GM23248 (cell line): Measurements from ENCODE around the gene SLC25A29.

Experiments used
- EZH2 ChIP-seq: fragments of 200-600 bp; sonication (generic); IDR thresholded peaks from 2 replicates; pipeline ENCODE4 v1.6.1; 2018; ENCODE audit warnings: antibody characterized with exemption, mild to moderate bottlenecking; ENCODE audit not compliant: insufficient read depth, poor library complexity, severe bottlenecking
- EZH2phosphoT487 ChIP-seq: fragments of 200-600 bp; sonication (generic); IDR thresholded peaks from 2 replicates; pipeline ENCODE4 v1.6.1; 2018; ENCODE audit warnings: antibody characterized with exemption, moderate library complexity, mild to moderate bottlenecking, low read depth; ENCODE audit not compliant: insufficient read depth

- TF ChIP-seq EZH2phosphoT487 (no peak), EZH2 (no peak)
Measured at GRCh38 chr14:100295376-100296105, 10.7 kb downstream of the SLC25A29 start.
